ENCODE data around the gene FAM20B. TPM values are rescaled to one million over a fixed set of nuclear protein-coding genes. Genes with fewer than 3 reads are reported as not detected.

FAM20B gene
- total and polyA plus RNA-seq, 2 of the 8 experiments (the other 6 are each of a cell fraction or from before 2014, with no cell fraction given), result 8.3 to 36.6 TPM

DNA sequence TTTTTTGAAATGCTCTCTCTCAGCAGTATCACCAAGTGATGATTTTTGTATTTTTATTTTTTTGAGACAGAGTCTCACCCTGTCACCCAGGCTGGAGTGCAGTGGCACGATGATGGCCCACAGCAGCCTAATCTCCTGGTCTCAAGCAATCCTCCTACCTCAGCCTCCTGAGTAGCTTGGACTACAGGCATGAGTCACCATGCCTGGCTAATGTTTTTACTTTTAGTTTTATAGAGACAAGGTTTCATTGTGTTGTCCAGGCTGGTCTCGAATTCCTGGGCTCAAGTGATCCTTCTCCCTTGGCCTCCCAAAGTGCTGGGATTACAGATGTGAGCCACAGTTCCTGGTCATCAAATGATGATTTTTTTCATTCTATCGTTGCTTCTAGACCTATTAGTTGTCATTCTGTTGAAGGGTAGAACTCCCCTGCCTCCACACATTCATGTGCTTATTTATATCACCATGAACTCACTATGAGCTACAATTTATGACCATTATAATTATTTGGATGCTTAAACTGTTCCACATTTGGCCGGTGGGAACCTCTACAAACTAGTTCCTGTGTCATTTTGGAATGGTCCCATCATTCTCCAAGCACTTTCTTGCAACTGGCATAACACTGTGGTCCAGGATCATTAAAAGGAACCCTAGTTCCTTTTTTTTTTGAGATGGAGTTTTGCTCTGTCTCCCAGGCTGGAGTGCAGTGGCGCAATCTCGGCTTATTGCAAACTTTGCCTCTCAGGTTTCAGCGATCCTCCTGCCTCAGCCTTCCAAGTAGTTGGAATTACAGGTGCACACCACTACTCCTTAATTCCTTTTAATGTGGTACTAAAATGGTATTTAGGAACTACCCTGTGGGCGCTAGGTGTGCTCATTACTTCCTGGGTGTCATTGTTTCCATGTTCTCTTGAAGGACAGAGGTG is 35.9 kb downstream of the FAM20B start (continued):
- TF ChIP-seq RFX5 (IDR thresholded peaks at IDR 0.05; ENCODE audit: borderline replicate concordance, low read depth, low read length), result no peak
- TF ChIP-seq RNF2 (IDR thresholded peaks at IDR 0.05; ENCODE audit: borderline replicate concordance, low read depth, low read length, missing control alignments, poor library complexity, severe bottlenecking), result no peak
- TF ChIP-seq FOSL1 (IDR thresholded peaks at IDR 0.05; ENCODE audit: insufficient read depth, low read depth, low read length), result no peak
